Parathyroid adenoma (tissue), 2 donors: ENCODE data around the gene STAT2.

ENCODE experiments used
- H2AFZ ChIP-seq: fragments of 300-600 bp; sonication (generic); one replicate; pipeline ENCODE4 v1.7.0; 2017; ENCODE audit warnings: antibody characterized with exemption, mild to moderate bottlenecking
- H3K27ac ChIP-seq: fragments of 300-600 bp; sonication (generic); one replicate; pipeline ENCODE4 v1.7.0; 2017
- H3K27me3 ChIP-seq: fragments of 300-600 bp; sonication (generic); one replicate; pipeline ENCODE4 v1.7.0; 2017; ENCODE audit warnings: low read length; ENCODE audit not compliant: control insufficient read depth, insufficient read depth
- H3K36me3 ChIP-seq: fragments of 300-600 bp; sonication (generic); one replicate; pipeline ENCODE4 v1.7.0; 2017; ENCODE audit warnings: low read length; ENCODE audit not compliant: control insufficient read depth, insufficient read depth
- H3K4me1 ChIP-seq: fragments of 300-600 bp; sonication (generic); one replicate; pipeline ENCODE4 v1.7.0; 2017; ENCODE audit warnings: control low read depth
- H3K4me2 ChIP-seq: fragments of 300-600 bp; sonication (generic); one replicate; pipeline ENCODE4 v1.7.0; 2017; ENCODE audit warnings: low read length
- H3K4me3 ChIP-seq: fragments of 300-600 bp; sonication (generic); one replicate; pipeline ENCODE4 v1.7.0; 2017; ENCODE audit warnings: low read depth, low read length
- H3K79me2 ChIP-seq: fragments of 300-600 bp; sonication (generic); one replicate; pipeline ENCODE4 v1.7.0; 2017; ENCODE audit warnings: control low read depth
- H3K9ac ChIP-seq: fragments of 300-600 bp; sonication (generic); one replicate; pipeline ENCODE4 v1.7.0; 2017; ENCODE audit warnings: mild to moderate bottlenecking
- H3K9me3 ChIP-seq: fragments of 300-600 bp; sonication (generic); one replicate; pipeline ENCODE4 v1.7.0; 2017; ENCODE audit warnings: low read length; ENCODE audit not compliant: control insufficient read depth
- CTCF ChIP-seq: fragments of 300-600 bp; sonication (generic); IDR thresholded peaks from one replicate; pipeline ENCODE4 v1.7.0; 2017; ENCODE audit warnings: antibody characterized with exemption, mild to moderate bottlenecking
- donor health status: primary hyperparathyroidism.

Gene STAT2

GRCh38 chr12:56375598-56376434 is 15.9 kb upstream of the STAT2 start:
- Histone ChIP-seq H3K4me2 (no peak overlapping the region), H3K4me3 (no peak overlapping the region), H3K79me2 (no peaks in the 10 kb centered on the region), H3K27ac (no peak overlapping the region), H3K36me3 (no peaks in the 10 kb centered on the region), H2AFZ (no peak overlapping the region), H3K9me3 (no peaks in the 10 kb centered on the region), H3K4me1 (no peaks in the 10 kb centered on the region), H3K9ac (no peak overlapping the region), H3K27me3 (no peaks in the 10 kb centered on the region)
- no peak for TF ChIP-seq CTCF

GRCh38 chr12:56374726-56375597 is 15.1 kb upstream of the STAT2 start:
- no peaks in the 10 kb centered on the region for H3K36me3 ChIP-seq
- no peaks in the 10 kb centered on the region for H3K9me3 ChIP-seq
- H3K79me2 ChIP-seq: no peaks in the 10 kb centered on the region
- no peak overlapping the region for H3K4me2 ChIP-seq
- no peak overlapping the region for H2AFZ ChIP-seq
- H3K27ac ChIP-seq: no peak overlapping the region
- H3K4me3 ChIP-seq: no peak overlapping the region
- no peaks in the 10 kb centered on the region for H3K27me3 ChIP-seq
- no peak for TF ChIP-seq CTCF
- H3K9ac ChIP-seq: no peak overlapping the region
- no peaks in the 10 kb centered on the region for H3K4me1 ChIP-seq

- Histone ChIP-seq H3K36me3 (no peaks in the 10 kb centered on the region), H3K9me3 (no peaks in the 10 kb centered on the region), H3K4me2 (no peak overlapping the region), H3K79me2 (no peaks in the 10 kb centered on the region), H3K4me3 (no peak overlapping the region), H3K4me1 (no peaks in the 10 kb centered on the region), H3K9ac (no peak overlapping the region), H2AFZ (no peak overlapping the region), H3K27ac (no peak overlapping the region), H3K27me3 (no peaks in the 10 kb centered on the region)
- no peak for TF ChIP-seq CTCF
These were observed 13.6 kb upstream of the STAT2 start for GRCh38 chr12:56373515-56373914.

GRCh38 chr12:56366948-56367347 is 7.0 kb upstream of the STAT2 start:
- Histone ChIP-seq H3K36me3 (no peaks in the 10 kb centered on the region), H3K27ac (no peak overlapping the region), H3K9me3 (no peaks in the 10 kb centered on the region), H3K79me2 (no peaks in the 10 kb centered on the region), H3K4me2 (no peak overlapping the region), H3K4me1 (no peaks in the 10 kb centered on the region), H2AFZ (no peak overlapping the region), H3K9ac (no peak overlapping the region), H3K27me3 (no peaks in the 10 kb centered on the region), H3K4me3 (no peak overlapping the region)
- TF ChIP-seq CTCF: no peak
